ENCODE results near the gene USP31. TPM values are rescaled to one million over a fixed set of nuclear protein-coding genes. Genes with fewer than 3 reads are reported as not detected.

Gene USP31
- total and polyA plus RNA-seq, 2 donors (not counting 1 experiment from before 2014, with no cell fraction given), result 1.6 to 6.7 TPM

GRCh38 chr16:23051587-23051986 lies 97.7 kb downstream of the USP31 start:
- Histone ChIP-seq H3K79me2 (ENCODE audit: control insufficient read depth, insufficient read depth, low read length) (no peaks in the 10 kb centered on the region), H3K36me3 (replicated peaks in 1 of 2; ENCODE audit: control extremely low read depth in 1 of 2, control insufficient read depth in 1 of 2, extremely low read depth in 1 of 2, insufficient read depth in 2 of 2, low read length in 1 of 2) (no peaks in the 10 kb centered on the region), H3K27me3 (replicated peaks in 1 of 4; ENCODE audit: control extremely low read depth in 1 of 4, control insufficient read depth in 3 of 4, insufficient read depth in 4 of 4, low read length in 3 of 4) (peaks cover 0 to 9% (median 5%) of the 10 kb centered on the region in 4 experiments), H3K9ac (ENCODE audit: low read length) (no peak overlapping the region), H2AFZ (ENCODE audit: insufficient read depth, low read depth, low read length, poor library complexity, severe bottlenecking) (no peak overlapping the region), H3K27ac (ENCODE audit: low read length in 2 of 2) (no peak overlapping the region), H3K4me2 (replicated peaks; ENCODE audit: low read depth, low read length, poor library complexity, severe bottlenecking) (no peak overlapping the region), H3K4me1 (ENCODE audit: control insufficient read depth in 2 of 2, insufficient read depth in 2 of 2, low read length in 2 of 2) (no peaks in the 10 kb centered on the region), H3K9me3 (ENCODE audit: control extremely low read depth in 1 of 3, control insufficient read depth in 2 of 3, insufficient read depth in 1 of 3, low read length in 2 of 3) (peaks cover 0 to 1% (median 0%) of the 10 kb centered on the region in 3 donors), H3K4me3 (ENCODE audit: control extremely low read depth in 1 of 5, extremely low read depth in 1 of 5, insufficient read depth in 1 of 5, low read depth in 2 of 5, low read length in 4 of 5) (no peak overlapping the region), H4K20me1 (ENCODE audit: control insufficient read depth, insufficient read depth, low read length, poor library complexity, severe bottlenecking) (no peaks in the 10 kb centered on the region)
- ChIA-PET POLR2A (no interaction called here), CTCF (no interaction called here)
- ATAC-seq (ENCODE audit: low read depth) (no peak), DNase-seq (no peak)
- Mint-ChIP-seq H3K4me1 (no peaks in the 10 kb centered on the region), H3K27ac (no peak overlapping the region), H3K4me3 (no peak overlapping the region), H3K9me3 (ENCODE audit: insufficient read depth) (peaks cover 5% of the 10 kb centered on the region), H3K27me3 (peaks cover 42% of the 10 kb centered on the region)
- TF ChIP-seq EZH2 (IDR thresholded peaks at IDR 0.05; ENCODE audit: borderline replicate concordance, insufficient read depth, low read depth, low read length, poor library complexity, severe bottlenecking), result no peak
- TF ChIP-seq, protein P1, sequence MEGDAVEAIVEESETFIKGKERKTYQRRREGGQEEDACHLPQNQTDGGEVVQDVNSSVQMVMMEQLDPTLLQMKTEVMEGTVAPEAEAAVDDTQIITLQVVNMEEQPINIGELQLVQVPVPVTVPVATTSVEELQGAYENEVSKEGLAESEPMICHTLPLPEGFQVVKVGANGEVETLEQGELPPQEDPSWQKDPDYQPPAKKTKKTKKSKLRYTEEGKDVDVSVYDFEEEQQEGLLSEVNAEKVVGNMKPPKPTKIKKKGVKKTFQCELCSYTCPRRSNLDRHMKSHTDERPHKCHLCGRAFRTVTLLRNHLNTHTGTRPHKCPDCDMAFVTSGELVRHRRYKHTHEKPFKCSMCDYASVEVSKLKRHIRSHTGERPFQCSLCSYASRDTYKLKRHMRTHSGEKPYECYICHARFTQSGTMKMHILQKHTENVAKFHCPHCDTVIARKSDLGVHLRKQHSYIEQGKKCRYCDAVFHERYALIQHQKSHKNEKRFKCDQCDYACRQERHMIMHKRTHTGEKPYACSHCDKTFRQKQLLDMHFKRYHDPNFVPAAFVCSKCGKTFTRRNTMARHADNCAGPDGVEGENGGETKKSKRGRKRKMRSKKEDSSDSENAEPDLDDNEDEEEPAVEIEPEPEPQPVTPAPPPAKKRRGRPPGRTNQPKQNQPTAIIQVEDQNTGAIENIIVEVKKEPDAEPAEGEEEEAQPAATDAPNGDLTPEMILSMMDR (IDR thresholded peaks at IDR 0.05), result no peak
- WGBS (ENCODE audit: insufficient coverage), result 80% methylated on average over 6 of the region's 8 CpGs
- intact Hi-C loops (cut with micrococcal nuclease), result no loop called here

- no peak overlapping the region for H3K27ac ChIP-seq (ENCODE audit: low read length in 2 of 2)
- peaks cover 0 to 17% (median 3%) of the 10 kb centered on the region in 4 experiments for H3K27me3 ChIP-seq (replicated peaks in 1 of 4; ENCODE audit: control extremely low read depth in 1 of 4, control insufficient read depth in 3 of 4, insufficient read depth in 4 of 4, low read length in 3 of 4)
- H3K27me3 Mint-ChIP-seq, result peaks cover 39% of the 10 kb centered on the region
- no peaks in the 10 kb centered on the region for H3K4me1 Mint-ChIP-seq
- ChIA-PET POLR2A (no interaction called here), CTCF (no interaction called here)
- peaks cover 0 to 4% (median 0%) of the 10 kb centered on the region in 3 donors for H3K9me3 ChIP-seq (ENCODE audit: control extremely low read depth in 1 of 3, control insufficient read depth in 2 of 3, insufficient read depth in 1 of 3, low read length in 2 of 3)
- intact Hi-C loops (cut with micrococcal nuclease), result no loop called here
- WGBS (ENCODE audit: insufficient coverage), result 79% methylated on average over 5 of the region's 5 CpGs
- DNase-seq (no peak), ATAC-seq (ENCODE audit: low read depth) (no peak)
- H3K27ac Mint-ChIP-seq, result no peak overlapping the region
- H4K20me1 ChIP-seq (ENCODE audit: control insufficient read depth, insufficient read depth, low read length, poor library complexity, severe bottlenecking), result no peaks in the 10 kb centered on the region
- H2AFZ ChIP-seq (ENCODE audit: insufficient read depth, low read depth, low read length, poor library complexity, severe bottlenecking), result no peak overlapping the region
- no peak overlapping the region for H3K4me2 ChIP-seq (replicated peaks; ENCODE audit: low read depth, low read length, poor library complexity, severe bottlenecking)
- H3K4me3 Mint-ChIP-seq, result no peak overlapping the region
- no peaks in the 10 kb centered on the region for H3K36me3 ChIP-seq (replicated peaks in 1 of 2; ENCODE audit: control extremely low read depth in 1 of 2, control insufficient read depth in 1 of 2, extremely low read depth in 1 of 2, insufficient read depth in 2 of 2, low read length in 1 of 2)
- H3K79me2 ChIP-seq (ENCODE audit: control insufficient read depth, insufficient read depth, low read length), result no peaks in the 10 kb centered on the region
- H3K9me3 Mint-ChIP-seq (ENCODE audit: insufficient read depth), result peaks cover 9% of the 10 kb centered on the region
- TF ChIP-seq EZH2 (IDR thresholded peaks at IDR 0.05; ENCODE audit: borderline replicate concordance, insufficient read depth, low read depth, low read length, poor library complexity, severe bottlenecking), result no peak
- TF ChIP-seq, protein P1 (IDR thresholded peaks at IDR 0.05), result no peak
- H3K9ac ChIP-seq (ENCODE audit: low read length), result no peak overlapping the region
- no peaks in the 10 kb centered on the region for H3K4me1 ChIP-seq (ENCODE audit: control insufficient read depth in 2 of 2, insufficient read depth in 2 of 2, low read length in 2 of 2)
- no peak overlapping the region for H3K4me3 ChIP-seq (ENCODE audit: control extremely low read depth in 1 of 5, extremely low read depth in 1 of 5, insufficient read depth in 1 of 5, low read depth in 2 of 5, low read length in 4 of 5)
Observed at GRCh38 chr16:23048164-23048563, 101.1 kb downstream of the USP31 start.

Data from B cell (primary cell).